Measurements from ENCODE around the gene PSMG3. TPM values are rescaled to one million over a fixed set of nuclear protein-coding genes. Genes with fewer than 3 reads are reported as not detected.

PSMG3 gene
- total RNA-seq, result 10 to 100 TPM; 44.0 to 49.0 TPM

DNA sequence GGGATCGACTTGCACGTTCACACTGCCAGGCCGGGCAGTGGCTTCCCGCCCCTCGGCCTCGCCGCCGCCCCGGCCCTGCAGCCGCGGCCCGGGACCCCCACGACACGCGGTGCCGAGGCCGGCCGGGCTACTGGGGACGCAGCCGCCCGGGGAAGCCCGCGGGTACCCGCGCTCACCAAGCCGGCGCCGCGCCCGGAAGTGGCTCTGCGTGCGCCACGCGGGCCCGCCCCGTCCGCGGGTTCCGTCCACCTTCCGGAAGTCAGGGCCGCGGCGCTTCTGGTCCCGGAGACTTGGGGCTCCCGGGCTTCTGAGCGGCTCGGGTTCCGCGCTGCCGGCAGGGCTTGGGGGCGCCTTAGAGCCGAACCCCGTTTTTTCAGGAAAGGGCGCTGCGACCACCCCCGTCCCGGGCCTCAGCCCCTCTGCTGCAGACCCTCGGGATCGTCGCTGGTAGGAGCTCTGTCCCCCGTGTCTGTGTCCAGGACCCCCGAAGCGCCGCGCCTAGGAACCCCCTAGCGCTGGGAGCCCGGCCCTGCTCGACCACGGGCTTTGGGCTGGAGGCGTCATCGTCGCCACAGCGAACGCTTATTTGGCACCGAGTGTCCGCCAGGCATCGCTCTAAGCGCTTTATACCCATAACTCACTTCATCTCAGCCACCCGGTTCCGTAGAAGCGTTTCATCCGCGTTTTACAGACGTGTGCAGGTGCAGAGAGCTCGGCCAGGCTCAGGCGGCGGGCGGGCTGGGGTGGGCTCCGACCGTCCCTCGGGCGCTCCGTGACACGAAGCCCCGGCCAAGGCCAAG, at the start of gene PSMG3:
Gene PSMG3, minus strand, starts transcription at position 200 of the 800 bp plus-strand sequence. CDS start 693 bp downstream, outside the sequence.

GRCh38 chr7:1555813-1556543, 13.9 kb downstream of the PSMG3 start, which contains the start of gene TMEM184A:
Gene TMEM184A, minus strand, starts transcription at chr7:1556205. Its CDS starts 721 bp downstream, at chr7:1555484.

Other genes with a start within 250 kb of the PSMG3 start
- 10 to 100 TPM in 1 of 2 donors, 1 to 10 TPM in 1; 9.0 to 15.8 TPM for gene MICALL2, start 110.6 kb downstream of the PSMG3 start, total RNA-seq
- gene INTS1, start 65.6 kb downstream of the PSMG3 start, total RNA-seq, result 10 to 100 TPM; 52.7 to 53.3 TPM
- 1 to 10 TPM; 8.6 to 9.3 TPM for gene MAFK, start 39.3 kb downstream of the PSMG3 start, total RNA-seq
- gene TMEM184A, start 13.8 kb downstream of the PSMG3 start, total RNA-seq, result not detected
- gene ELFN1, start 100.2 kb upstream of the PSMG3 start, total RNA-seq, result 1 to 10 TPM in 1 of 2 donors, under 1 TPM in 1; 0.33 to 2.8 TPM

Data from melanocyte of skin (primary cell).